Stimulated activated CD4-positive, alpha-beta T cell treated with anti-CD3 and anti-CD28 coated beads, Interleukin-1b, Interleukin-23, amount 100 ng/mL, for 48 hours (primary cell): ENCODE data around the gene KRT2.
A peak's percentile ranks its signal among the peaks of the same experiment; 100 is the strongest.

Experiments
- DNase-seq: peaks from one replicate; pipeline ENCODE4 v3.0.0-alpha.2; 2020

KRT2 gene

DNA sequence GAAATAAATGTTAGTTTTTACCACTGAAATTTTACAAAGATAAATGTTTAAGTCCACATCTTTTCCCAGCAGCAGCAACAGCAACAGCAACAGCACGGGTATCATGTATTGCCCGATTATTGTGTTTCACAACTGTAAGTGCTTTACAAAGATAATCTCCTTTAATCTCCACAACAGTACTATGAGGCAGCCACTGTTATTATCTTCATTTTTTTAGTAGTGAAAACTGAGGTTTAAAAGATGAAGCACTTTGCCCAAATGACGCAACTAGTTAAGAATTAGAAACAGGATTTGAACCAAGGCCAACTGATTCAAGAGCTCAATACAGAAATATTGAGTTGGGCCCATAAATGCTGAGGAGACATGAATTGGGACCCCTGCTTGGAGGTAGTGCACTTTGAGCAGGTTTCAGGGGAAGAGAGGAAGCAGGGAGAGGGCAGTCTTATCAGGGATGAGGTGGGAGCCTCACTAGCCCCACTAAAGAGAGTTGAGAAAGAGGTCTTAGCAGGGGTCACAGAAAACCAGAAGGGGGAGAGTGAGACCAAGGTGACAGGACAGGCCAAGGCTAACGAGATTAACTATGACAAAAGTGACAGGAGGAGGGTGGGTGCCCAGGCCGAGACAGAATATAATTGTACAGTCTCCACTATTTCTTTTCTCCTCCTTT is 15.3 kb downstream of the KRT2 start:
- DNase-seq: no peak

DNA sequence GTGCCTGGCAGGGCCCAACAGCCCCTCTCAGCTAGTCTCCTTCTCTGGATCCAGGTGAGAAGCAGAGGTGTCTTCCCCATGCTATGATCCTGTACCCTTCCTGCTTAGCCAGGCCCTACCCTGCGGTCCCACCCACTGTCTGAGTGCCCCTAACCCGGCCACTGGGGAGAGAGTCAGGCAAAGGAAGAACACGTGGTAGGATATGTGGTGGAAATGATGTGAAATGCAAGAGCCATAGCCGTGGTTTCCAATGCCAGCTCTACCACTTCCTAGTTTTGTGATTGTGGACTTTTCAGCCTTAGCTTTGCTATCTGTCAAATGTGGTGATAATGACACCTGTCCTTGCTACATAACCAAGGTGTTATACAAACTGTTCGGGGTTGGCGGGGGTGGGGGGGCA is 15.8 kb downstream of the KRT2 start:
- DNase-seq: no peak

DNA sequence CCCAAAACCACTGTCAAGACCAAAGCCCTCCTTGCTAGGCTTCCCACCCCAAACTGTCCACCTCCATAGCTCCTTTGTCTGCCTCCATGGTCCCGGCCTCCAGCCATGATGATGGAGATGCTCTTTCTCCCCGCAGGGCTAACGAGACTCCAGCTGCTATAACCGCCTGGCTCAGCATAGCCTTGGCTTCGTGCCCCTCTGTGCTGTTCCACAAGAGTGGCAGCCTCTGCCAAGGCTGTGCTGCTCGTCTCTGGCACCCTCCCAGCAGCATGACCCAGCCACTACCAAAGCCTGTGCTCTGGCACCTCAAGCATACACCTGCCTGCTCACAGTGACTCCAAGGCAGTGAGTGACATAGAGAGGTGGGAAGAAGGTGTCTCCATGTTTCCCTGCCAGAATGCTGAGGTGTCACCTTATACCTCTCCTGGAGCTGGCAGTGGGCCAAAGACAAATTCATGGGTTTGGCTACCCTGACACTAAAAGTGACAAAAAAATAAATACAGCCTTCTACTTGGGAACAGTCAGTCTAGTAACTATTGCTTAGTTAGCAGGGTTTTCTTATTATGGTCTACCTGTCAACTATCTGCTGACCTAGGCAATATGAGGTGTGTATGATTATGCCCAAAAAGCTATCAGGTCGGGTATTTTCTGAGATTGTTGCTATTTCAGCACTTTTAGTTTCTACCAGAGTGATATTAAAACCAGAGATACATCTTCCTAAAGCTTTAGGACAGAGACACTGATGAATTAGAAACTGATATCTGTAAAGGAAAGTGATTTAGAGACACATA is 17.6 kb downstream of the KRT2 start:
- no peak for DNase-seq

DNA sequence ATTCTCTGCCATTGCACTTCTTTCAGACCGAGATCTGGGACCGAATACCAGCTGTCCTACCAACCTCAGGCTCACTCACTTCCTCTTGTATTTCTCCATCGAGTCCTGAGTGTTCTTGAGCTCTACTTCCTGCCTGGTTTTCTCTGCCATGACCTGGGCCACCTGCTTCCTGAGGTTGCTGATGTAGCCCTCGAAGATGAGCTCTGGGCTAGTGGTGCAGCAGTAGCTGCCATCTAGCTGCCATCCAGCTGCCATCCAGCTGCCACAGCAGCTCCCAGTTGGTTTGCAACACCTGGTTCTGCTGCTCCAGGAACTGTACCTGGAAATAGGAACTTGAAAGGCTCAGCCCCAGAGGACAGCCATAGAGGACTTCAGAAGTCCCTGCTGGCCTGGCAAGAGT is 18.6 kb downstream of the KRT2 start:
- DNase-seq: no peak

DNA sequence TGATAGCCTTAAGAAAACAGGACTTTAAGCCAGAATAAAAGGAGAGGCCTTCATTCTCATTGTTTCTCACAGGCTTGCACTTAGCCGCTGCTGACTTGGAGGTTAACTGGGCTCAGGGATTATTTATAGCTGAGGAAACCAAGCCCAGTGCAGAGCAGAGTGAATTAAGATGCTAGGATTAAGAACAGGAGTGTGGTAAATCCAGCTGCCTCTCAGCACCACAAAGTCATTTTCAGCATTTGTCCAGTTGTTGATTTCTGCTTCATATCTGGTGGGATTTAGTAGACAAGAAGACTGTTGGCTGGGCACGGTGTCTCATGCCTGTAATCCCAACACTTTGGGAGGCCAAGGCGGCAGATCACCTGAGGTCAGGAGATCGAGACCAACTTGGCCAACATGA is 19.4 kb downstream of the KRT2 start:
- DNase-seq: no peak

DNA sequence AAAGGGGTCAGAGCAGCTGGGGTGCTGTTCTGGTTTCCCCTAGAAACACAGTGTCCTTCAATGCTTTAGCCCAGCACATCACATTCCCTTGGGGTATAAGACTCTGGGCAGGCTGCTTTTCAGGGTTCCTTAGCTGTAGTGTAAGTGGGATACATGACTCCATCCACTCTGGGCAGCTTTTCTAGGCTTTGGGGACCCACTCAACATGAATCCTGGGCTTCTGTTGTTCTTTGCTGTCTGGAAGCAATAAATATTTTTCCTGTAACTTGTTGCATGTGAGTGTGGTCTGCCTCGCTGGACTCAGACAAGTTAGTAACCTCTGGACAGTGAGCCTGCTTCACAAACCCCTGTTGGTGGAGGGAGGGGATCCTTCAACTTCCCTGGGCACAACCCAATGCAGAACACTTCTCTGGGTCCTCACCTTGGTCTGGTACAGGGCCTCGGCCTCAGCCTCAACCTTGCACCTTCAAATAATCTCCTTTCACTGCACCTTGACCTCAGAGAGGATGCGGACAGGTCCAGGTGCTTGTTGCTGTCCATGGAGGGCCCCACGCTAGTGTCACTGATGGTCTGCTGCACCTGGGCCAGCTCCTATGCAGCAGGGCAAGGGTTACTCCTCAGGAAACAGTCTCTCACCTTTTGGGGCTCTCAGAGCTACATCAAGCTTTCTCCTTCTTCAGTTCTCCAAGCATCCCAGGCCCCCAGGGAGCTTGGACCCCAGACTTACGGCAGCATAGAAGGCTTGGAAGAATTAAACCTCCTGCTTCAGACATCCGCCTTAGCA is 20.1 kb downstream of the KRT2 start:
- DNase-seq: no peak

DNA sequence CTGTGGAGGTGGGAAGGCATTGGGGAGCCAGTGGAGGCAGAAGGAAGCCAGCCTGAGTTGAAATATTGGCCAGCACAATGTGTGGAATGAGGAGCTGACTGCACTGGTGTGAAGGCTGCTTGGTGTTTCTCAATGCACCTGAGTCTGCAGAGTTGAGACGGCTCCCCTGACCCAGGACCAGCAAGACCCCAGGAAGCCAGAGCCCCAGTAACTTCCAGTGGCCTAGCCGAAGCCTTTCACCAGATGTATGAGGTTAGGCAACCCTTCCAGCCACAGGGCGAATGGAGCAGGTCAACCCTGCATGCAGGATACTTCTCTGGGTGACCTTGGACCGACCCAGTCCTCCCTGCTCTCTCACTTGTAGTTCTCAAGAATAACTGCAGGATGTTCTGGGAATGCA is 20.7 kb downstream of the KRT2 start:
- no peak for DNase-seq

DNA sequence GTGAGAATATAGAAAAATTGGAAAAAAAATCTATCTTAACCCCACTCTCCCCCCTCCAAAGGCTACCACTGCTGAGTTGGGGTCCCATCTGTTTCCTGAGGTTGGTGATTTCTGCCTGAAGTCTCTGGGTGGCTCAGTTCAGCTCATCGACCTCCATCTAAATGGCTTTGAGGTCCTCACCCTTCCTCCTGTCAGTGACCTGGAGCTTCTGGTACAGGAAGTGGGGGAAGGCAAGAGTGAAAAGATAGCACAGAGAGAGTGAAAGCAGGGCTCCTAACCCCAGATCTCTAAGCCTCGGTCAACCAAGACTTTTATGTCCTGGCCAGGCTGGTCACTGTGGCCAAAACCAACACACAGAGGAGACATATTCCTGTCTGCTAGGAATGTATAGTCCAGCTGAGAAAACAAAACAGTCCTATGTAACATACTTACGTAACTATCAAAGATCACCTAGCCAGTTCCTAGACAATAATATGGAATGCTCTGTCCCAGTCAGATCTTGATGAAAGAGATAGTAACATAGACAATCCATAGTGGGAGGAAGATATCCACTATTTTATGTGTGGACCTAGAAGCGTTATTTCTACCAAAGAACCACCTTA is 21.3 kb downstream of the KRT2 start:
- no peak for DNase-seq

DNA sequence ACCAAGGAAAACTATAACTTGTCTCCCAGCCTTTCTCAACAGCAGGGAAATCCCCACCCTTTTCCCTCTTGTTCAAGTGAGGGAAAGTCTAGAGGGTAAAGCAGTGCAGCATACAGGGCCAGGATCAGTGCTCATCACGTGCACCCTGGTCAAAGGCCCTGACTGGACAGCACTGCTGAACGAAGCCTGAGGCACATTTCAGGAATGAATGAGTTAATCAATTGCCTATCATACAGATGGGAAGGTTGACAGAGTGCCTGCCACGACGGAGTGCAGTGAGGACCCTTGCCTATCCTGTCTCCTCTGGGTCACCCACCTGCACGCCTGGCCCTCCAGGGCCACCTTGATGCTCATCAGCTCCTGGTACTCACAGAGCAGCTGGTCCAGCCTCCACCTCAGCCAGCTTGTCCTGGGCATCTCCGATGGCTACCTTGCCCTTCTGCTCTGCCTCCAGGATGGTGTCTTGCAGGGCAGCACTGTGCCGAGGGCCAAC is 22.0 kb downstream of the KRT2 start:
- DNase-seq: no peak

DNA sequence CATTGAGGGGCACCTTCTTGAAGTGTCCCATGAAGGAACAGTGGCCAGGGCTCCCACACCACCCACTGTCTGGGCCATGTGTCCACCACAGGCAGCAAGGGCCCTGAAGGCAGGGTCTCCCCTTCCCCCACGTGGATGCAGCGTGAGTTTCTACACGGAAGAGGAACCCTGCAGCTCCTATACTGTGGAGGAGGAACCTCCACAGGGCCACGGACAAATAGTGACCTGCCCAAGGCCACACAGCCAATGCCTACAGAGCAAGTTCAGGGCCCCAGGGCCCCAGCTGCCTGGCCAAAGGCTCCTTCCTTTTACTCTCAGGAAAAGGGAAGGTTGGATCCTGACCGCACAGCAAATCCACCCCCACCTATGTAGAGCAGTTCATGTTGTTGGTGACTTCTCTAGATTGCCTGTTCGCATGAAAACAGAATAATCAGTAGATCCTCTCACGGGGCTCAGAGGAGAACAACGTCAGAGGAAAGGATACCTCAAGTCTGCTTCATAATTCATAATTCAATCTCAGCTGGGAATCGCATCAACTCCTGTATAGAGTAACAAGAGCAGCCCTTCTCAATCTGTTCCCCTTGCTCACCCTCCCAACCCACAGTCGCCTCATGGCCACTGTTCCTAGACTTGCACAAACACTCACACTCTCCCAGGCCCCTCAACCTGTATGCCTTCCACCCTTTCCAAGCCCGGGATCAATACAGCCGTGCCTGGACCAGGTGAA is 22.6 kb downstream of the KRT2 start:
- DNase-seq: no peak

DNA sequence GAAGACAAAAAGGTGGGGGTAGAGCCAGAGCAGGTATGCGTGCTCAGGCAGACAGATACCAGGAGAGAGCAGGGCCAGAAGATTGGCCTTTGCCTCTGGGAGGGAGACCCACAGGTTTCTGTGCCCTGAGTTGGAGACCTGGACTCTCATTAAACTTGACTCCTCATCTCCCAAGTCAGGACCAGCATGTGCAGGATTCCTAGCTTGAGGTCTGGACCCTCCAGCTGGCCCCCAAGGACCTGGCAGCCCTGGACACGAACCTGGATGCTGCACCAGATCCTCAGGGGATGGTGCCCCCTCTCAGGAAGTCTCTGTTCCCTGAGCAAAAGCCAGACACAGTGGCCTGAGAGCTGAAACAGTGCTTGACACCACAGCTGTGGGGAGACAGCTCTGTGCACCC is 23.2 kb downstream of the KRT2 start:
- DNase-seq: no peak

DNA sequence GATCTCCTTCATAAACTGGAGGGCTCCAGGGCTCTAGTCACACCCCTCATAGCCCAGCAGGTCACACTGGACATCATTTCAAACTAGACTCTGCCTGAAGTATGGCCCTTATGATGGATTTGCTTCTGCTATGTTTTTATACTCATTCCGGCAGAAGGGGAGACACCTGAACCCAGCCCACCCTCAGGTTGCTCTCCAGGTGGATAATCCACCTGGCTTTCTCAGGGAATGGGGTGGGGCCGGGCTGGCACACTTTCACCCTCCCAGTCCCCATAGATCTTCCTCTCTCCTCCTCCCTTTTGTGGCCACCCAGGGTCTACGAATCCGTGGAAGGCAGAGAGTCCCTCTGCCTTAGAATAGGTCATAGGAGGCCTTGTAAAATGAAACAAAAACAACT is 23.9 kb downstream of the KRT2 start:
- DNase-seq: no peak

DNA sequence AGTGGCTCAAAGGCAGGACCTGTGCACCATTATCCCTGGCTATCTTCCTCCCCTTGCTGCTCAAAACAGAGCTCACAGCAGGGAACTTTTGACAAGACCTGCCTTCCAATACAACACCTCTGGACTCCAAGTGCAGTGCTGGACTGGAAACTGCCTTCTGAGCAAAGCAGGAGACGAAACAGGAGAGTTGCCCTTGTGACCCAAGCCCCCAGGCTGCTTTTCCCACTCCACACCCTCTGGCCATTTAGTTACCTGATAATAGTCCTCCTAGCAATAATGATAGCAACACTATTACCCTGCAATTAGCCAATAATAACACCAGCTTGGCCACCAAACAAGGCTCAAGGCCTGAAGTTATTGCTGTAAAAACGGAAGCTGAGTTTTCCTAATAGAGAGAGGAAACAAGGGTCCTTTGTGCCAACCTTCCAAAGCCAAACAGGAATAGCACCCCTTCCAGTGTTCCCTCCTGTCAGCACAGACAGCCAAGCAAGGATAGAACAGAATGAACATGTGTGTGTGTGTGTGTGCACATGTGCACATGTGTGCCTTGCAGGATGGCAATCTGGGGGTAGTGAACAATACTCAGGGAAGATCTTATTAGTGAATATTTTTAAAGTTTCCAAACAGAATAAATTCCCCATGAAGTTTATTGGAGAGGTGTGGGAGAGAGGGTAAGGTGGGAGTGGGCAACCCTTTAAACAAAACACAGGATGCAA is 24.5 kb downstream of the KRT2 start:
- DNase-seq: no peak

DNA sequence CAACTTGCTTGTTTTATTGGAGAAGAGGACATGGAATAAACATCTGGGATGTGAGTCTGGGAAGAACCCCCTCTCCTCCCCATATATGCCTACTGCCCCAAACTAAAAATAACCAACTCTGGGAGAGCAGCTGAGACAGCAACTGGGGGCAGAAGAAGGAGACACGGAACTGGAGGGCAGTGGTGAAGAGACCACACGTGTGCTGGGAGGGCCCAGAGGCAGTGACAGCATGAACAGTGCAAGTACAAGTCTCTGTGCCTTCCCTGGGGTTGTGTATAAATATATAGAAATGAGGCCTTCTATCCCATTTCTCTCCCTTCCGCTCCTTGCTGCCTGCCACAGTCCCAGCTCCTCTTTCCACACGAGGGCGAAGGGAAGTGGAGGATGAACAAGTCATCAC is 29.7 kb downstream of the KRT2 start:
- DNase-seq: no peak

DNA sequence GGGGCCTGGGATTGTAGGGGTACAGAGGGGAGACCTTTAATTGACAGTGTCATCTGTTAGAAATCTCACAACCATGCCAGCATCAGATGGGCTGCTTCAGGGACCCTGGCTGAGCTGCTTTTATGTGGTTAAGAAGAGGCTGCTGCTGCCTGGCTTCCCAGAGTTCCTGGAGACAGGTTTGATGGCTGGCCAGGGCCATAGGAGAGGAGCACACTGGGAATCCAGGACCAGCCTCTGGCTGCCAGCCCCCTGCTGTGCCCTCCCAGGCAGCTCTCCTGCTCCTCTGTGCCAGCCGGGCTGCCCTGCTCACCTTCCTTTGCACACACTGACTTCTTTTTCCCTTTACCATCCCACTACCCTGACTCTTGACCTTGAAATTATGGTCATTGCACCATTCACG is 33.1 kb downstream of the KRT2 start:
- no peak for DNase-seq

DNA sequence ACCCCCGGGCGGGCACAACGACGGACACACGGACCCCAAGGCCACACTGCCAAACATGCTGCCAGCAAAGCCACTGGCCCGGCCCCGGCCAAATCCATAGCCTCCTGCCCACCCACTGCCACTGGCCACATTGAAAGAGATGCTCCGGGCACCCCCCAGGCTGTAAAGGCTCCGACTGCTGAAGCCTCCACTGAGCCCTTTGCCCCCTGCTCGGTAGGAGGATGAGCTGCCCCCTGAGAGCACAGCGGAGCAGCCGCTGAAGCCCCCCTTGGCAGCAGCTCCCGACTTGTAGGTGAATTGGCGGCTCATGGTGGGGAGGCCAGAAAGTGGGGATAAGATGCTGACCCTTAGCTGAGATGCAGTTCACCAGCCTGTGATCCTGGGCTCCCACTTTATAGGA is 33.8 kb downstream of the KRT2 start, which contains the start of gene KRT73:
TSS of gene KRT73 (minus strand) at position 344 of the 400 bp plus-strand sequence. CDS start at position 309, 35 bp downstream.
- DNase-seq: no peak

DNA sequence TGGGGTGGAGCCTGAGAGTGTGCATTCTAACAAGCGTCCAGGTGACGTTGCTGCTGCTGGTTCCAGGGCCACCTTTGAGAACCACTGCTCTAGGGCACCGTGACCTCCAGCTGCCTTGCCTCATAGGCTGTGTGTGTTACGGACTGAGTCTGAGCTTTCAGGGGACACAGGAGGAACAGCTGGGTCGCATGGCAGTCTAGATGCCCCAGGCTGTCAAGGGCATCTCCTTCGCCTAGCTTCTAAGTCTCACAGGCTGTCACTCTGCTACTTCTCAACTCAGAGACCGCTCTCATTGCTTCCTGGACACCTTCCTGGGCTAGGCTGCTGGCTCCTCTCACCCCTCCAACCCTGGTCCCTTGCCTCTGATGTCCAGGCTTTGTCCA is 34.6 kb downstream of the KRT2 start:
- no peak for DNase-seq

DNA sequence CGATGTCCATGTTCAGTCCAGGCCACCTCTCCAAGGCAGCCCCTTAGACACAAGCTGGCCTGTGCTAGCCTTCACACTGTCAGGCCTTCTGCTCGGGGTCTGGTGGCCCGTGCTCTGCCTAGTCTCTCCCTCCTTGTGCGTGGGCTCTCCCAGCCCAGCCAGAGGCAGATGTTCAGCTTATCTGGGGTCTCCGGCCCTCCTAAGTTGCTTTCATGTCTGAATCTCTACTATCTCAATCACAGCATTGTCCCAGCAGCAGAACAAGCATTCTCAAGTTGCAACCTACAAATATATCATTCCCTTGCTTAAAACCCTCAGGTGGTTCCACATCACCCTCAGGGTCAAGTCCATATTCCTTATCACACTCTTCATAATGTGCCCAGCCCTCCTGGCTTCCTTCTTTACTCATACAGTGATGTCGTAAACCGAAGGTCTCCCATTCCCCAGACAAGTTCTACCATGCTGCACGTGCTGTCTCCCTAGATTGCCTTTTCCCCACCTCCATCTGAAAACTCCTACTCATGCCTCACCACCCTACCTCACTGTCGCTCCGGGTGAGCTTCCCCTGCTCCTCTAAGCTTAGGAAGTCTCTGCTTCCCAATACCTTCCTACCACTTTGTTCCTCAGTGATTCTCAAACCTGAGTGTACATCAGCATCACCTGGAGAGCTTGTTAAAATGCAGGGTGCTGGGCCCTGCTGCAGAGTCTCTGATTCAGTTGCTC is 35.2 kb downstream of the KRT2 start:
- no peak for DNase-seq

DNA sequence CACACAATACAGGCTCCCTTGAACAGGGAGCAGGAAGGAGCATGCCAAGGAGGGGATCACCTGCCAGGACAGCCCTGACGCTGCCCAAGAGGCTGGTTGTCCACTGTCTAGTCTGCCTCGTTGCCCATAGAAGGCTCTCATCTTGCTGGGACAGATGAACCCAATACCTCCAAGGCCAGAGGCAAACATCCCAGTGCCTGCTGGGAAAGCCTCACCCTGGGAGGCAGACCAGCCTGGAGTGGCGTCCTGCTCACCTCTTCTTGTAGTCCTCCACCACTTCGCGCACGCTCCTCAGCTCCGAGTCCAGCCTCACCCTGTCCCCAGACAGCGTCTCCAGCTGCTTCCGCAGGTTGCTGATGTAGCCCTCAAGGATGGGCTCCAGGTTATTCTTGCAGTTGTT is 36.1 kb downstream of the KRT2 start:
- DNase-seq: no peak

DNA sequence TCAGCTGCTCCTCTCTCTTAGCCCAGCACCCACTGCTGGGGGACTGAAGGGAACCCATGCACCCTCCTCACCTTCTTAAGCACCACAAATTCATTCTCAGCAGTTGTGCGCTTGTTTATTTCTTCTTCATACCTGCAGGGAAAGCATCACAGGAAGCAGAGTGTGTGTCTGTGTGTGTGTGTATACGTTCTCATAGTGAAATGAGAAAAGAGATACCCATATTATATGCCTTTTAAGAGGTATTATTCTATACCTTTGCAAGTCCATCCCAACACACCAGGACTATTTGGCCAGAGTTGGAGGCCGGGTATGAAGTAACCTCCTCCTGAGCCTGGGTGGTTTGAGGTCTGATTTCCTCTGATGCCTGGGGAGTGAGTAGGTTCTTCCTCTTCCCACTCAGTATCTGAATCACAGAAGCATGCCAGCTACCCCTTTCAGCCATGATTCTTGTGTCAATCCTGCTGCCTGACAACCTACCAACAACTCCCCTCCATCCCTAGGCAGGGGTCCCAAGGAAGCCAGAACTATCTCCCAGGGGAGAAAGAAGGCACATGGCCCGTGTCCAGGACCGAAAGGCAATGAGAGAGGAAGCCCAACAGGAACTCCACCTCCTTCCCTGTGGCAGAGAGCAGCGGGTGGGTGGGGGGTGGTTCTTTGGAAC is 36.7 kb downstream of the KRT2 start:
- peak; percentile 33 for DNase-seq
